GM21717 (cell line): ENCODE data around the gene LRRC14B.
"Not testable (repeated sequence)": the region's sequence is repeated elsewhere in the genome, so short reads cannot be mapped to it uniquely, and the experiment has no call there.

Experiments
- ATAC-seq: cut with Tn5 transposase; IDR thresholded peaks from one replicate; pipeline ENCODE4 v1.9.1; 2021; ENCODE audit warnings: mild to moderate bottlenecking, moderate library complexity; ENCODE audit not compliant: unreplicated experiment

LRRC14B gene

GRCh38 chr5:190366-191035 lies 794 bp upstream of the LRRC14B start:
- ATAC-seq: peak; percentile 58

- ATAC-seq: no peak
Measured at GRCh38 chr5:191949-192690, 825 bp downstream of the LRRC14B start.

DNA sequence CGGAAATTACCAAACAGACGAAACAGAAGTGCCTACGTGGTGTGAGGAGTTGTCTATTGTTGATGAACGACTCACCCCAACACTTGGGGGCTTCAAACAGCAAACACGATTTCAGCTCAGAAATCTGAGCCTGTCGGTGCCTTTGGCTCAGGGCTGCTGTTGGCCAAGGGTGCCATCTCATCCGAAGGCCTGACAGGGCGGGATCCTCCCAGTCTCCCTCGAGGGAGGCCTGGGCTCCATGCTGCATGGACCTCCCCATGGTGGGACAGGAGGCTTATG lies 1.3 kb downstream of the LRRC14B start:
- no peak for ATAC-seq

- no peak for ATAC-seq
Measured at GRCh38 chr5:192970-193831, 1.9 kb downstream of the LRRC14B start.

DNA sequence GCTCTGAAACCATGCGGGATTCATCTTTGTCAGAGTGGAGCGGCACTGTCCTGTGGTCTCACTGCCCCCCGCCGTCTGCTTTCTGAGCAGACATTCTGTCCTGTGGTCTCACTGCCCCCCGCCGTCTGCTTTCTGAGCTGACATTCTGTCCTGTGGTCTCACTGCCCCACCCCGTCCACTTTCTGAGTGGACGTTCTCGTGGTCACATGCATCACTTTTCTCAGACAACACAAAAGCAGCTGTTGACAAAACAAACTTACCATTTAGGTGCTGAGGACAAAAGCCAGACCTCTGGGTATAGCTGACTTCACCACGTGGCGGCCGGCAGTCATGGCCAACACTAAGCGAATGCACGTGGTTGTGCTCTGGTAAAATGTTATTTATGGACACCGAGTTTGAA lies 2.8 kb downstream of the LRRC14B start:
- no peak for ATAC-seq

DNA sequence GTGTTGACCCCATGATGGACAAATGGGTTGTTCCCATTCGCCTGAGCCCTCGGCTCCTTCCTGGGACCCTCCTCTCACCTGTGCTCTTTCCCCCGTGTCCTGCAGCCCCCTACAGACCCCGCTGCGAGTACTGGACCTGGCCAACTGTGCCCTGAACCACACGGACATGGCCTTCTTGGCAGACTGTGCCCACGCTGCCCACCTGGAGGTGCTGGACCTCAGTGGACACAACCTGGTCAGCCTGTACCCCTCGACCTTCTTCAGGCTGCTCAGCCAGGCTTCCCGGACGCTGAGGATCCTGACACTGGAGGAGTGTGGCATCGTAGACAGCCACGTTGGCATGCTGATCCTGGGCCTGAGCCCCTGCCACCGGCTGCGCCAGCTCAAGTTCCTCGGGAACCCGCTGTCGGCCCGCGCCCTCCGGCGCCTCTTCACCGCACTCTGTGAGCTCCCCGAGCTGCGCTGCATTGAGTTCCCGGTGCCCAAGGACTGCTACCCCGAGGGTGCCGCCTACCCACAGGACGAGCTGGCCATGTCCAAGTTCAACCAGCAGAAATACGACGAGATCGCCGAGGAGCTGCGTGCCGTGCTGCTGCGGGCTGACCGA lies 3.4 kb downstream of the LRRC14B start:
- ATAC-seq: no peak

DNA sequence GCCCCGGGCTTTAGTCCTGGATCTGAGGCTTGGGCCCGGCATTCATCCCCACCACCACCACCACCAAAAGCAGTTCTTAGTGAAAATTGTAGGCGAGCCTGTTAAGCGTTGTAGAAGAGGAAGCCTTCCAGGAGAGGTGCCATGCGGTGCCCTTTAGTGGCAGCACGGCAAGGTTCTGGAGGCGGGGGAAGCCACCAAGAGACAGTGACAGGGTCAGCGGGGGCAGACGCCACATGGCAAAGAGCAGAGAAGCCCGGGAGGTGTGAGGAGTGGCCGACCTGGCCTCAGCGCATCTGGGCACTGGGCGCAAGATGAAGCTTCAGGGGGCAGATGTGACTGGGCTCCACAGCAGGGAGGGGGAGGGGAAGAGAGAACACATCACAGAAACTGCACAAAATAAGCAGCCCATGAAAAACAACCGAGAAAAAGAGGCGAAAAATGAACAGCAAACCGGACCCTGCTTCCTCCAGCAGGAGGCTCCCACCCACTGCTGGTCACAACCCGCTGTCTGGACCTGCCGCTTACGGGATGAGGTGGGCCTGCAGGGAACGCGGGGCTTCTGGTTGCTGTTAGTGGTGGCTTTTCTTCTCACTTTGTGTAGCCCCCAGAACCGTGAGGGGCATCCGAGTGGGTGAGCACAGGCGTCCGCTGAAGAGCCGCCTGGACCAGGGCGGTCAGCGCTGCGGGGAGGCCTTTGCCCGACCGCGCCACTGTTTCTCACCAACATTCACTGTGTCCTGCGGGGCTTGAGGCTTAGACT lies 4.3 kb downstream of the LRRC14B start:
- ATAC-seq: no peak

DNA sequence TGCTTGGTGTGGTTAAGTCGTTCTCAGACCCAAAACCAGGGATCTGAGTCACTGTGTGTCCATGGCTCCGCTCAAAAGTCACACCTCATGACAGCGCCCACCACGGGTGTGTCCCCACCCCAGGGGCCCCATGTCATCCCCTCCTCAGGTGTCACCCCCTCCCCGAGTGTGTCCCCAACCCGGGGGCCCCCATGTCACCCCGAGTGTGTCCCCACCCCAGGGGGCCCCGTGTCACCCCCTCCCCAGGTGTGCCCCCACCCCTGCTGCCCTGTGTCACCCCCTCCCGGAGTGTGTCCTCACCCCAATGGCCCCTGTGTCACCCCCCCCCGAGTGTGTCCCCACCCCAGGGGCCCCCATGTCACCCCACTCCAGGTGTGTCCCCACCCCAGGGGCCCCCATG lies 5.1 kb downstream of the LRRC14B start:
- no peak for ATAC-seq

GRCh38 chr5:197031-197430 lies 5.7 kb downstream of the LRRC14B start:
- ATAC-seq: not testable (repeated sequence)

DNA sequence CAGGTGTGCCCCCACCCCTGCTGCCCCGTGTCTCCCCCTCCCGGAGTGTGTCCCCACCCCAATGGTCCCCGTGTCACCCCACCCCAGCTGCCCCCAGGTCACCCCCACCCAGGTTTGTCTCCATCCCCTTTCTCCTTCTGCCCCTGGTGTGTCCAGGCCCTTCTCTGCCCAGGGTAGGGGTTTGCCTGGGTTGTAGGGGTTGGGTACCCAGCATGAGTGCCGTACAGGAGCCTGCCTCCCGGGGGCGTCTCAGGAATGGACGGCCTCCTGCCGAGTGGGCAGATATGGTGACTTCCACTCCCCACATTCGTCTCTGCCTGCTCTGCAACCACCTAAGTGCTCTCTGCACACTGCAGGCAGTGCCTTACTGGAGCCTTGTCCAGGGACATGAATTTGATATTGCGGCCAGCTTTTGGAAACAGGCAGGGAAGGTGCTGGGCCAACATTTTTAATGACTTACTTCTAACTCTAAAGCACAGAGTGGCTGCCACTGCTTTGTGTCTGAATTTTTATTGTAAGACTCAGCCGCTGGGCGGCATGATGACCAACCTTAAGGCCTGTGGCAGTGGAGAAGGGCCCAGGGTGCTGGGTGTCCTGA lies 6.7 kb downstream of the LRRC14B start:
- no peak for ATAC-seq

DNA sequence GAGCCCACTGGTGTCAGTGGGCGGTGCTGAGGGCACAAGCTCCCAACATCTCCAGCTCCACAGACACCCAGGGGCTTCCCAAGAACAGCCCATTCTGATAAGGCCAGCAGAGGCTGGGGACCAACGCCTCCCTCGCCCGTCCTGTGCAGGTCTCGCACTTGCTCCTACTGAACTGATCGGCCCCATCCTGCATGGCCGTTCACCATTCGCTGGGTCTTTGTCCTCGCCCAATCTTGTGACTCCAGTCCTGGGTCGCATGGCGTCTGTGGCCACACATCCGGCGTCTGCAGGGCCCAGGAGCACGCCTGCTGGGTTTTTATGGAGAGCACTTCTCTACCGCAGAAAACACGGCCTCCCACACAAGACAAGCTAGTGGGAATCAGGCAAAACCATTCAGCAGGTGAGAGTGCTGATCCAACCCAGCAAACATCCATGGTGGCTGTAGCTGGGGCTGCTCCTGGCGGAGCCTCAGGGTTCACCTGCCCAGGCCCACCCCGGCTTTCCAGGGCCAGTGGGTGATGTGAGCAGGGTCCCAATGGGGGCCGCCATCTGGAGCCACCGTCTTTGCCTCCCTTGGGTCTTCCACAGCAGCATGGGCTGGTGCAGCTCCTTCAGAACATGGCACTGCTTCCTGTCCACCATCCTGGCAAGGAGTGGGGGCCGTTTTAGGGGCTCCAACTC lies 7.4 kb downstream of the LRRC14B start:
- no peak for ATAC-seq

GRCh38 chr5:199197-199949 lies 8.1 kb downstream of the LRRC14B start:
- no peak for ATAC-seq

GRCh38 chr5:199950-200645 lies 8.8 kb downstream of the LRRC14B start:
- ATAC-seq: no peak

- no peak for ATAC-seq
Measured at GRCh38 chr5:200985-201384, 9.7 kb downstream of the LRRC14B start.

GRCh38 chr5:201672-202071 lies 10.4 kb downstream of the LRRC14B start:
- ATAC-seq: no peak

GRCh38 chr5:203246-203930 lies 12.1 kb downstream of the LRRC14B start:
- ATAC-seq: no peak

DNA sequence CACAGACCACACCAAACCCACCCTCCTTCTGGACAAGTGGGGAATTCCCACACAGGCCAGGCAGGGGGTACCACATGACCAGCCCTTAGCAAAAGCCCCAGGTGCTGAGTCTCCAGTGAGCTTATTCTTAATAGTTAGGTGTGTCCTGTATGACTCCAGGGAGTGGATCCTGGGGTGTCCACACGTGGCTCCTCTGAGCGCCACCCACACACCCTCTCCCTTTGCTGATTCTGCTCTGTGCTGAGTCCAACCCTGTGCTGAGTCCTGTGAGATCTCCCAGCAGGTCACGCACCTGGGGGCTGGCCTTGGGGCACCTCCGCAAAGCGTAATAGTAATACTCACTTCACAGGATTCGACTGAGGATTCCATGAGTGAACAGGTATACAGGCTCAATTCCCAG lies 12.7 kb downstream of the LRRC14B start:
- ATAC-seq: no peak

DNA sequence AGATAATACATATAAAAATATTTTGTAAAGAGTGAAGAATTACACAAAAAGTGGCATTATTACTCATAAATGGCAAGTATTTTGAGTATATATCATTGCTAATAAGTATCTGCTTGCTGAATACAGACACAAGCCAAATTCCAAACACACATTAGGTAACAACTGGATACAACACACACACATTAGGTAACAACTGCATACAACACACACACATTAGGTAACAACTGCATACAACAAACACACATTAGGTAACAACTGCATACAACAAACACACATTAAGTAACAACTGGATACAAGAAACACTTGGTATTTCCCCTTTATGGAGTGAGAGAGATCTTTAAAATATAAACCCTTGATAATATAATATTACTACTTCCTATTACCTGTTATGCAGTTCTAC lies 13.2 kb downstream of the LRRC14B start:
- no peak for ATAC-seq
